ENCODE data around the gene DAP.
A peak's percentile ranks its signal among the peaks of the same experiment; 100 is the strongest.
"Not testable (repeated sequence)": the region's sequence is repeated elsewhere in the genome, so short reads cannot be mapped to it uniquely, and the experiment has no call there.

The DAP gene

DNA sequence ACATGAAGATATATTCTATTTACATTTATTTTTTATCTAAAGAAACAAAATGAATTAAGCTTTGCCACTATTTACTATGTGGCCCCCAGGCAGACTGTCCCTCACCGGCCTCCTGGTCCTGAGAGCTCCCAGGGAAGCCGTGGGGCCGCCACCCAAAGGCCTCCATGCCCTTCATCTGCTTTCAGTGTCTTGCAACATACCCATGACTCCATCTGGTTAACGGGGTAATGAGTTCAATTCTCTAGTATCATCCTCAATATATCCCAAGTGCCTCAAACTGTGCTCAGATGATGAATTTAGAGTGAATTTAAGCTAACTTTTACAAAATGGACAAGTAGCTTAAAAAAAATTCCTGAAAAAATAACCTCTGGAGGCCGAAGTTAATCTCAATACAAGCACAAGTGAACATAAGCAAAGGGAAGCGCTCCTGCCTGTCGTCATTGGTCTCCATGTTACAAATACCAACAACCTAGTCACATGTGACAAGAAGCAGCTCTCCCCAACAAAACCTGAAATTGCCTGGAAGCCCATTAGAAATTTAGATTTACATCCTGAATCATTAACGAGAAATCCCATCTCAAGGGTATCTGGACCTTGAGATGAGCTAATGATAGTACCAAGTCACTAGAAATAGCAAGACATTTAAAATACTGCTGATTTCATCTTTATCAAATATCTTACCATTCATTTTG is 26.1 kb downstream of the DAP start:
- DNase-seq (ENCODE audit: low spot score) (no peak), FAIRE-seq (no peak)

DNA sequence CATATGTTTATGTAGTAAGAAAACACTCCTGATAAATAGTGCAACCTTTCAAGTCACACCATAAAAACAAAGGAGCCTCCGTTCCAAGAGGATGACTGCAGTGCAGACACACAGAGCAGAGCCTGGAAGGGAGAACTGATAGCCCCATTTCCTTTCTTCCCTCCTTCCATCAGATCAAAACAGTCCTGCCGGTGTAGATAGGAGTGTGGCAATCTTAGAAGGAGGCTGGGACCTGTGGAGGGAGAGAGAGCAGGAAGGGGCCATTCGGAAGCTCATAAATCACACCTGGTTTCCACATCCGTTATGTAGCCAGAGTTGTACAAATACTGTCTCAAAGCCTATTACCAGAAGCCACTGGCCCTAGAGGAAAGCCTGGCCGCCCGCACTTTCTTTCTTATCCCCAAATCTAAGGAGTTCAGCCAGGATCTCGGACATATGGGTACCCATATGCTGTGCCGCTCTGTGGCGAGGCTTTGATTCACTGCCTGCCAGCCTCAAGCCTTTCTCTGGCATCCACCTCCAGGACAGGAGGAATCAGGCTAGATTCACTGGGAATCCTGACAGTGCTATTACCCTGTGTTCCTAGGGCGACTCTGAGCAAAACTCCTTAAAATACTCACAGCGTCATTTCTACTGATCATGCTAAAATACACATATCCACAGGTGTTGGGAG is 26.9 kb downstream of the DAP start:
- no peak for FAIRE-seq
- DNase-seq (ENCODE audit: low spot score): no peak

DNA sequence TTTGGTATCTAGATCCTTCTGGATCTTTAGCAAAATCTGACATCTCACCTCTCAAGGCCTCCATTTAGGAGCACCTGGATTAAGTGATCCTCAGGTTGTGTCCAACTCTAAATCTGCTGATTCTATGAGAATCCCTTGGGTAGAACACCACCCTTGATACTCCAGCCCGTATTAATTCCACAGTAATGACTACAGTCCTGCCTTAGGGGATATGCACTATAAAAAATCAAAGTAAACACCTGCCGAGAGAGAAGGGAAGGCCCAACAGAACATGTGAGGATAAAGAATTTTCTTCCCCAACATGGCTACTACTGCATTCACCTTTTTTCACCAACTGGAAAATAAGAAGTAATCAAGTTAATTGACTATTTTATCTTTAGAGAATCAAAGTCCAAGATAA is 27.6 kb downstream of the DAP start:
- DNase-seq (ENCODE audit: low spot score): no peak
- no peak for FAIRE-seq

DNA sequence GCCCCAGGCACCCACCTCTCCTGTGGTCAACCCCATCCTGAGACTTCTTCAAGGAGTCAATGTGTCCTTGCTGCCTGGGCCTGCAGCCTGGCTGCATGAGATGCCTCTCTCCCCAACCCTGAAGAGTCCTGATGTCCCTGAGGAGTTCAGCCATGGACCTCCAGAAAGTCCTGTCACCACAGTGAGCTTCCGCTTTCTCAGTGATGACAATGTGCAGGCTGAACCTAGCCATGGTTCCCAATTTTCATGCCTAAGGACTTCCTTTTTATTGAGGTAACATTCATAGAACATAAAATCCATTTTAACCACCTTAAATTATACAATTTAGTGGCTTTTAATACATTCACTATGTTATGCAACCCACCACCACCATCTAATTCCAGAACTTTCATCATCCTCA is 29.1 kb downstream of the DAP start:
- no peak for DNase-seq (ENCODE audit: low spot score)
- no peak for FAIRE-seq

DNA sequence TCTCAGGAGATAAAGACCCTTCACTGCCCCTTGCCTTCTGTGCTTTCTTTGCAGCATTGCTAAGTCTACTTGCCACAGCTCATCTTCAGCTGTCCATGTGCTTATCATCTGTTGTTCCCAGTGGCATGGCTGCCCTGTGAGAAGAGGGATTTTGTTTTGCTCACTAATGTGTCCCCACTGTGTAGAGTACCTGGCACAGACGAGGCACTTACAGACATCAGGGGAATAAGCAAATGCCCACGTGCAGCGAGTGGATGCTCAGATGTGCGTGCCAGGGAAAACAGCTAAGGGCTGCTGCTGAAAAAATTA is 31.0 kb downstream of the DAP start:
- no peak for FAIRE-seq
- DNase-seq (ENCODE audit: low spot score): no peak

DNA sequence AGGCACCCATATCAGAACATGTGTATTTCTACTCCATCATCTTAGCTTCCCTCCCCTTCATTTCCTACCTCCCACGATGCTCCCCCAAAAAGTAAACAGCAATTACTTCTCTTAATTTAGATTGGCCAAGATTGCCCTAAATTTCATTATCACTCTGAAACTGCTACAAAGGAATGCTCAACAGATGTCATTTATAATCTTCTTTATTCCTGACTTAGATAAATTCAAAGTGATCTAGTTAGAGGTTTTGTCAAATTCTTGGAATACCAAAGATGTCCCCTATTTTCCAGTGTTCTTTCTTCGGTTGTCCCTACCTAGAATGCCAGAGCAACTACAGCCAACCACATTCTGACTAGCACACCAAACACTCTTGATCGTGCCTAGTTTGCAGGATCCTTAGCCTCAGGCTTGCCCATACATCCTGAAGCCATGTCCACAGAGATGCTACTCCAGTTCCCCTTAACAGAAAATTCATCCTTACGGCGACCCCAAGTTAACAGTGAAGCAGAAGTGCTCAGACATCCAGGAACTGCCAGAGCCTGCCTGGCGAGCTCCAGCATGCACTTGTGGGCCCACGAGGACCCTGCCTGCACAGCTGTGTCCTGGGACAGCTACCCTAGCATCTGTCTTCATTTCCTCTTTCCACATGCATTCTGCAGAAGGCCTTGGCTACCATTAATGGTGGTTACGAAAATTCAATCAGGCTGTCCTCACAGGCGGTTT is 31.6 kb downstream of the DAP start:
- DNase-seq (ENCODE audit: low spot score) (no peak), FAIRE-seq (no peak)

DNA sequence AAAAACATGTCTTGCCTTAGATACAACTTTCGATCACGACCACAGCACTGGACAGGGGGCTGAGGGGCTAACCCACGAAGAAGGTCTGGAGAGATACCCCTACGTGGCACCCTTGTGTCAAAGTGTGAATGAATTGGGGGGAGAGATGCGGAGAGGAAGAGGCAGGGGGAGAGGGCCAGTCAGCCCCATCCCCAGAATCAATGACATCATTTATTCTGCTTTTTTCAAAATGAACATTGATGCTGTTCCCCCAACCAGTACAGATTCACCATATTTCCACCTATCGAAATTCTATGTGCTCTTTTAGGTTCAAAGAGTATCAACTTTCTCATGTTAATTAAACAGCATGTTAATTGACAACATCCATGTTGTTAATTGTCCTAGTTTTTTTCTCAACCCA is 32.4 kb downstream of the DAP start:
- no peak for FAIRE-seq
- DNase-seq (ENCODE audit: low spot score): no peak

DNA sequence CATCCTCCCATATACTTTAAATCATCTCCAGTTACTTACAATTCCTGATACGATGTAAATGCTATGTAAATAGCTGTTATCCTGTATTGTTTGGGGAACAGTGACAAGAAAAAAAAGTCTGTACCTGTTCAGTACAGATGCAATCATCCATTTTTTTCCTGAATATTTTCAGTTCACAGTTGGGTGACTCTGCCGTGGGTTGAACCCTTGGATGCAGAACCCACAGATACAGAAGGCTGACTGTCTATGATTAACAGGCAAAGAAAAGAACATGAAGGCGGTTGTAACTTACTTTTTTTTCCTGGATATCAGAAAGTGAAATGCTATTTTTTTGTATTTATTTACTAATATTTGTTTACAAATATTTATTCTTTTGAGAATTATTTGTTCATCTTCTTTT is 33.2 kb downstream of the DAP start:
- FAIRE-seq (peak; percentile 73), DNase-seq (ENCODE audit: low spot score) (no peak)

DNA sequence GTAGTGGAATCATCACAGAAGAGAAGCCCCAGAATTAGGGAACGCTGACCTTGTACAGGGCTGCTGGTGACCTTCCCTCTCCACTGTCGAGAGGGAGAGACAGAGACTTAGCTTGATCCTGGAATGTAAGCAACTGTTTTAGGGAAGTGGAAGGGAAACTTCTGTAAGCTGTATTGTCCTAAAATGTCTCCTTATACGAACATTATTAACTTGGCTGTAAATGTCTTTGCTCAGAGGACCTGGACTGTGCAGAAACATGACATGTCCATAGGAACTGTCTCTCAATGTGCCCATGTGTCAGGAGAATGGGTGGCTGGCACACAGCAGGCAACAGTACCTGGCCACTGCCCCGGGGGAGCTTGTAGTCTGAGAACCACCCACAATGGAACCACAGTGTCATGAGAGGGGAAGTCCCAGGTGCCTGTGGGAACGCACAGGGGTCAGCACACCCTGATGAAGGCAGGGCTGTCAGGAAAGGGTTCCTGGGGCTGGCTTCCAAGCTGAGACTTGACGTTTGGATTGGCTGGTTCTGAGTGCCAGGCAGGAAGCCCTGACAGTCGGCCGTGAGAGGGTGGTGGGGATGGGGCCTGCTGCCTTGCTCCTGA is 34.0 kb downstream of the DAP start:
- no peak for FAIRE-seq
- no peak for DNase-seq (ENCODE audit: low spot score)

DNA sequence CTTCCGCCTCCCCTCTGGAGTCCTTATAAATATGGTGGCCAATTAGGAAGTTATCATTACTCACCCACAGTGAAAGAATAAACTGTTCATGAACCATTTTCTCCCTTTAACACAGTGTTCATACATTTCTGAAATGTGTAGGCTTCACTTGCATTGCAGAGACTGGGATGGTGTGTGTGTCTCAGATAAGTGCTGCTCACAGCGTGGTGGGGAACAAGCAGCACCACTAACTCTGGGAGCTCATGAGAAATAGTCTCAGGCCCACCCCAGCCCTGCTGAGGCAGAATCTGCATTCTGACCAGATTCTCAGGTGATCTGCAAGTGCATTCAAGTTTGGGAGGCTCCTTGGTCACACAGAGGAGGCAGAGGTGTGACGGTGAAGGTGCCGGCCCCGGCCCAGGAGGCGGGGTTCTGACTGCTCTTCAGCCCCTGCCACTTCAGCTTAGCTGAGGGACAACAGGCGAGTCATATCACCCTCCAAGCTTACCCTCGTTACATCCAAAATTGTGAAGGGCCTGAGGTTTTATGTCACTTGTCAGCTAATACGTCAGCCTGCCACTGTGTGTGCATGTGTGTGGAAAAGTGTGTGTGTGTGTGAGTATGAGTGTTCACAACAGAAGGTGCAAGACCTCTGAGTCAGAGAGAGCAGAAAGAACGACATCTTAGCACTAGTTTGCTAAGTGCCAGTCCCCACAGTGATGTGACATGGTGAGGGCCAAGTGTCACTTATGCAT is 34.7 kb downstream of the DAP start:
- DNase-seq (ENCODE audit: low spot score) (no peak), FAIRE-seq (no peak)

DNA sequence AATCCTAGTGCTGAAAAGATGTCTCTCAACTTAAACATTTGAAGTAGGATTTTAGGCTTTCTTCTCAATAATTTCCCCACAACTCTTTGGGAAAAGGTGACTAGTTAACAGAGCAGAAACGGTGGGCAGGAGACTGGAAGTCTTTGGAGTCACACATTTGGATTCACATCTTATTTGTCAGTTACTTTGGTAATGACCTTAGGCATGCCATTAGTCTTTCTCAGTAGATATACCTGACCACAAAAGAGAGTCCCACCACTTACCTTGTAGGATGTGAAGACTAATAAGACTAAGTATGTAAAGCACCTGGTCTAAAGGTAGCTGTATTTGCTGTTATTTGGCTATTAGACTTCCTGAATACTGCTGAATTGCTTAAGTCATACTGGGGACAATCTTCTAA is 35.4 kb downstream of the DAP start:
- DNase-seq (ENCODE audit: low spot score): peak; percentile 20
- no peak for FAIRE-seq

DNA sequence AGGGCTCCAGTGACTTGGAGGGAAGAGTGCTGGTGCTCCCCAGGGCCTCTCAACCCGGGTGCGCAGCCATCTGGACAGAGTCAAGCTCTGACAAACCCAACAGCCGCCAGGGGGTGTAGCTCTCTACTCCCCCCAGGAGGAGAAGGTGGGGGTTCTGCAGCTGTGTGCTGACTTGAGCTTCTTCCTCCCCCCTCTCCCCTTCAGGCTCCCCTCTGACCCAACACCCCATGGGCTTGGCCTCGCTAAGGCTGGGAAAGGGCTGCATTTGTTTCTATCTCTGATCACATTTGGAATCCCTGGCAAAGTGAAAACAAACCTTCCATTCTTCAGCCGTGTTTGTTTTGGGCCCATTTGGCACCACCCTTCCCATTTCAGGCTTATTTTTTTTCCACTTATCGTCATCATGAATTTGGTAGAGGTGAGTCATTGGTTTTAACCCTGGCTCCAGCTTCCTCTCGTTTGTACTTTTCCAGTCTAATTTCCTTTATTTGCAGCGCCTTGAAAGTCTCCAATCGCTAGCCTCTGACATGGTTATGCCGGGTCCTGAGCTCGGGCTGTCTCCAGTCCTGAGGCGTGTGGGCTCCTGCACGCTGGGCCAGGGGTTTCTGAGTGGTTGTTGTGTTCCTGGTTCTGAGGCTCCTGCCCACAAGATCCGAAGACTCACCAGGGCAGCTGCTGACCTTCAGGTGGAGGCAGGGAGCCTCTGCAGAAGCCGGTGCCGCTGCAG is 36.1 kb downstream of the DAP start:
- DNase-seq (ENCODE audit: low spot score): peak; percentile 55
- FAIRE-seq: peak; percentile 45

DNA sequence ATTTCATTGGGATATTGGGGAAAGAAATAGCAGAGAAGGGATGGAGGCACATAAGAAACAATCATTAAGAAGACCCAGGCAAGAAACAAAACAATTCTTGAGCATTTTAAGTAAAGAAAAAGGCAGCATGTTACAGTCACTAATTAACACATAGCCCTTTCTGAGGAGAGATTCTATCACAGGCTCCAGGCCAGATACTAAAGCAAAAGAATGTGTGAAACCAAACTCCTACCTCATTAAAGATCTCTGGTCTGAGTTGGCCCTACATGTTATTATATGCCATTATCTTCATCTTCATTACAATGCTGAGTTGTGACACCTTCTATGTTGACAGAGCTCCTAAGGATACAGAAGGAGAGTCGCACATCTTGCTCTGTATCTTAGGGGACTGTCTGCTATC is 37.5 kb downstream of the DAP start:
- FAIRE-seq (no peak), DNase-seq (ENCODE audit: low spot score) (no peak)

DNA sequence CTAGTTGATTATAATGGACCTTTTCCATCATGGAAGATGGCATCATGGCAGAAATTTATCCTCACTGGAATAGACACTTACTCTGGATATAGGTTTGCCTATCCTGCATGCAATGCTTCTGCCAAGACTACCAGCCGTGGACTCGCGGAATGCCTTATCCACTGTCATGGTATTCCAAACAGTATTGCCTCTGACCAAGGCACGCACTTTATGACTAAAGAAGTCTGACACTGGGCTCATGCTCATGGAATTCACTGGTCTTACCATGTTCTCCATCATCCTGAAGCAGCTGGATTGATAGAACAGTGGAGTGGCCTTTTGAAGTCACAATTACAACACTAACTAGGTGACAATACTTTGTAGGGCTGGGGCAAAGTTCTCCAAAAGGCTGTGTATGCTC is 40.3 kb downstream of the DAP start:
- not testable (repeated sequence) for FAIRE-seq; DNase-seq (ENCODE audit: low spot score)

DNA sequence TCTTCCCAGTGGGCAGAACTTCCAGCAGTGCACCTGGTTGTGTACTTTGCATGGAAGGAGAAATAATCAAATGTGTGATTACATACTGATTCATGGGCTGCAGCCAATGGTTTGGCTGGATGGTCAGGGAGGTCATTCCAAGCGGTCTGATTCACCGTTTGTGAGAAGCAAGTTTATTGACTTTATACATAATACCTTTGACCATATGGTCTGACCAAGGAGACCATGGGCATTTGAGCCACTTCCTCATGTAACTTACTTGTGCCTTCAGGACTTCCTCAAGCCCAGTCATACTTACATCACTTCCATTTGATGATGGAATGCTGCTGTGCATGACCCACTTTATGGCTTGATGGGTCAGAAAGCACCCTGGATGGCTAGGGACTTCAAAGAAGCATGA is 41.1 kb downstream of the DAP start:
- DNase-seq (ENCODE audit: low spot score) (peak; percentile 99), FAIRE-seq (peak; percentile 95)

DNA sequence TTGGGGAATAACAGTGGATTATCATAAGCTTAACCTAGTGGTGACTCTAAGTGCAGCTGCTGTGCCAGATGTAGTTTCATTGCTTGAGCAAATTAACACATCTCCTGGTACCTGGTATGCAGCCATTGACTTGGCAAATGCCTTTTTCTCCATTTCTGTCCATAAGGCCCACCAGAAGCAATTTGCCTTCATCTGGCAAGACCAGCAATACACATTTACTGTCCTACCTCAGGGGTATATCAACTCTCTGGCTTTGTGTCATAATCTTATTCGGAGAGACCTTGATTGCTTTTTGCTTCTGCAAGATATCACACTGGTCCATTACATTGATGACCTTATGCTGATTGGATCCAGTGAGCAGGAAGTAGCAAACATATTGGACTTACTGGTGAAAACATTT is 42.4 kb downstream of the DAP start:
- DNase-seq (ENCODE audit: low spot score); FAIRE-seq: not testable (repeated sequence)

DNA sequence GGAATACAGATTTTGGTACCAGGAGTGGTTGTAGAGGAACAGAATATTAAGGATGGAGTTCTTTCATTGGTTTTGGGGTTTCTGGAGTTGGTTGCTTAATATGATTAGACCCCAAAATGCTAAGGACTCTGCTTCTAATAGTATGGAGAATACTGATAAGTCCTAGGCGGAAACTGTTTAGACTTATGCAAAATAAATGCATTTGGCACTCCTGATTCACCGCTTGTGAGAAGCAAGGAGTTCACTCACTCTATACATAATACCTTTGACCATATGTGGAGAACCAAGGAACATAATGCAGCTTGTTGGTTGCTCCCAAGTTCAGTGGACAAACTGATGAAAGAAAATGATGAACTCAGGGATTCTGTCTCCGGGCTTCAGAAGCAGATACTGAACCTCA is 44.2 kb downstream of the DAP start:
- FAIRE-seq; DNase-seq (ENCODE audit: low spot score): not testable (repeated sequence)

DNA sequence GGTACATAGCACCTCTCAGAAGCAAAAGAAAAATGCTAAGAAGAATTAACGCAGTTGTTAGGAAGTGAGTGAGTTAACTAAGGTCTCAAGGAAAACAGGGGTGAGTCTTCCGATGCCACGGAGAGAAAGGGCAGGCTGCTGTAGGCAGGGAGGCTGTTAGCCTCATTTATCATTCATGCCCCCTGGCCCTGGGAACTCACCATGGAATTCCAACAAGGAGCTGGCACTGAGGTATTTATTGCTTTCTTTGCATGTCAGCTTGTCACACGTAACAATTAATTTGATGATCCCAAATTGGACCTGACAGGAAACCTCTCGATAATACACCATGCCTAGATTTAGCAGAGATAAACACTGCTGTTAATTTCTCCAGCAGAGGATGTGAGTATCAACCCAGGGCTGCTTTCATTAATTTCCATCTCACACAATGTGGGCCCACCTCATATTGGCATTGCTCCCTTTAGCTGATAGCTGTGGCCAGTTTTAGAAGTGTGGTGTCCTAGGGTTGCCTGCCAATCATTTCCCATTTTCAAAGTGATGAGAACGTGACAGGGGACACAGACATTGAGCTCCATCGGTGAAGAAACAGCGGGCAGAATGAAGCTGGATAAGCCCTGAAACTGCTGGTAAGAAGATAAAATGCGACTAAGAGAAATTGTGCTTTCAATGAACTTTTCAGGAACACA is 45.3 kb downstream of the DAP start:
- DNase-seq (ENCODE audit: low spot score): no peak
- FAIRE-seq: no peak

DNA sequence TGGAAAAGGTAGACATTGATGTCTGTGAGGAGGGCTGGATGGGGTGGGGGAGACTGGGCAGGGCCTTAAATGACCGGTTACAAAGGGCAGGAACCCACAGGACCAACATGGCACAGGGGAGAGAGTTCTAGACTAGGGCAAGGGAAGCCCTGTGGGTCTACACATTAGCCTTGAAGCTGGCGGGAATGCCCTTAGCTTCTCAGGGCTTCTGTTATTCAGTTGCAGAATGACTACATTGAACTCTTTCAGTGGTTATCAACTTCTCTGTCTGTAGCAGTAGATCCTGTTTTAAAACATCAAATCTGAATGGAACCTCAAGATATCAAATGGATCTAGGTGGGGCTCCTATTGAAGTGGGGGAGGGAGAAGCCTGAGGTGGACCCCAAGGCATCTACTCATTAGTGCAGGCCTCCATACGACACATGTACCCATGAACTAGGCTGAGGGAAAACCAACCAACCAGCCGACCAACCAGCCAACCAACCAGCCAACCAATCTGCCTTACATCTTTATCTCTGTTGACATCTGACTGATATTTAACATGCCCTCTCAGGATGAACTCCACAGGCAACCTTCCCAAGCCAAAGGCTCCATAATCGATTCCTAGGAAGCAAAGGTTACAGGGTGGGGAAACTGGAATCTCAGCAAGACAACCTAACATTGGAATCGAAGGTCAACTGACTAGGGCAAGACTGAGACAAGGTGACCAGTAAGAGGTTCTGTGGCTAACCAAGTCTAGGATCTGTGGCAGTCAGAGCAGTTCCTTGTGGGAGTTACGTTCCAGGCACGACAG is 48.3 kb downstream of the DAP start:
- no peak for DNase-seq (ENCODE audit: low spot score)
- no peak for FAIRE-seq

DNA sequence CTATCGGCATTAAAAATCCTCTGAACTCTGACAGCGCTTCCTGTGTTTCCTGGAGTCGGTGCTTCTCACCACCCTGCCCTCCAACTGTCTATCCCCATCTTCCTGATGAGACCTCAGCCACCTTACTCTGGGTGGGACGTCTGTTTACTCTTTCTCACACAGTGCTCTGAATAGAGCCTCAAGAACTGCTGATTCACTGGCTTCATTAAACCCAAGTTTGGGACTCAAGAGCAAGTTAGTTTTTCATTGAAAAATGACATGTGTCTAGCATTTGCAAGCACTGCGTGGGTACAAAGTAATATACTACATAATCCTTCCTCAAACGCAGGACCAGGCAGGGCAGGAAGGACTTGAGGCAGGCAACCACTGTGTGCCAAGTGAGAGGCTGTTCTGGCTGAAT is 49.5 kb downstream of the DAP start:
- no peak for FAIRE-seq
- DNase-seq (ENCODE audit: low spot score): no peak

All from RCC 7860 (cell line).